Measurements from ENCODE around the gene CIB4. TPM values are rescaled to one million over a fixed set of nuclear protein-coding genes. Genes with fewer than 3 reads are reported as not detected.

CIB4 gene
- total and polyA plus RNA-seq, 2 donors from 2014 or later, result not detected

GRCh38 chr2:26552641-26553374 lies 88.4 kb downstream of the CIB4 start:
- intact Hi-C loops (cut with DNase I), result no loop called here
- Histone ChIP-seq H3K27ac (ENCODE audit: low read depth in 2 of 2, low read length in 2 of 2) (no peak overlapping the region), H3K4me3 (ENCODE audit: low read length in 3 of 3) (no peak overlapping the region), H3K9ac (ENCODE audit: low read length in 3 of 3) (no peak overlapping the region), H3K27me3 (ENCODE audit: control insufficient read depth, insufficient read depth, low read length) (no peaks in the 10 kb centered on the region), H3K9me3 (ENCODE audit: control insufficient read depth in 2 of 3, insufficient read depth in 1 of 3, low read length in 3 of 3) (no peaks in the 10 kb centered on the region), H3K36me3 (ENCODE audit: control insufficient read depth in 2 of 3, insufficient read depth in 3 of 3, low read length in 3 of 3) (no peaks in the 10 kb centered on the region), H3K4me1 (ENCODE audit: control insufficient read depth in 2 of 3, insufficient read depth in 2 of 3, low read depth in 1 of 3, low read length in 3 of 3) (no peaks in the 10 kb centered on the region)
- peak in 1 of 5 donors; percentile 18 for DNase-seq
- no peak for FAIRE-seq
- TF ChIP-seq, protein P1, sequence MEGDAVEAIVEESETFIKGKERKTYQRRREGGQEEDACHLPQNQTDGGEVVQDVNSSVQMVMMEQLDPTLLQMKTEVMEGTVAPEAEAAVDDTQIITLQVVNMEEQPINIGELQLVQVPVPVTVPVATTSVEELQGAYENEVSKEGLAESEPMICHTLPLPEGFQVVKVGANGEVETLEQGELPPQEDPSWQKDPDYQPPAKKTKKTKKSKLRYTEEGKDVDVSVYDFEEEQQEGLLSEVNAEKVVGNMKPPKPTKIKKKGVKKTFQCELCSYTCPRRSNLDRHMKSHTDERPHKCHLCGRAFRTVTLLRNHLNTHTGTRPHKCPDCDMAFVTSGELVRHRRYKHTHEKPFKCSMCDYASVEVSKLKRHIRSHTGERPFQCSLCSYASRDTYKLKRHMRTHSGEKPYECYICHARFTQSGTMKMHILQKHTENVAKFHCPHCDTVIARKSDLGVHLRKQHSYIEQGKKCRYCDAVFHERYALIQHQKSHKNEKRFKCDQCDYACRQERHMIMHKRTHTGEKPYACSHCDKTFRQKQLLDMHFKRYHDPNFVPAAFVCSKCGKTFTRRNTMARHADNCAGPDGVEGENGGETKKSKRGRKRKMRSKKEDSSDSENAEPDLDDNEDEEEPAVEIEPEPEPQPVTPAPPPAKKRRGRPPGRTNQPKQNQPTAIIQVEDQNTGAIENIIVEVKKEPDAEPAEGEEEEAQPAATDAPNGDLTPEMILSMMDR (IDR thresholded peaks at IDR 0.05; ENCODE audit: borderline replicate concordance, extremely low read depth, insufficient read depth), result no peak

GRCh38 chr2:26550276-26551015 lies 90.7 kb downstream of the CIB4 start:
- no peak overlapping the region for H3K27ac ChIP-seq (ENCODE audit: low read depth in 2 of 2, low read length in 2 of 2)
- no peaks in the 10 kb centered on the region for H3K4me1 ChIP-seq (ENCODE audit: control insufficient read depth in 2 of 3, insufficient read depth in 2 of 3, low read depth in 1 of 3, low read length in 3 of 3)
- H3K9me3 ChIP-seq (ENCODE audit: control insufficient read depth in 2 of 3, insufficient read depth in 1 of 3, low read length in 3 of 3), result no peaks in the 10 kb centered on the region
- DNase-seq (peak in 1 of 5 donors; percentile 25), FAIRE-seq (no peak)
- intact Hi-C loops (cut with DNase I), result no loop called here
- no peak overlapping the region for H3K9ac ChIP-seq (ENCODE audit: low read length in 3 of 3)
- TF ChIP-seq, protein P1 (IDR thresholded peaks at IDR 0.05; ENCODE audit: borderline replicate concordance, extremely low read depth, insufficient read depth), result no peak
- H3K27me3 ChIP-seq (ENCODE audit: control insufficient read depth, insufficient read depth, low read length), result no peaks in the 10 kb centered on the region
- no peak overlapping the region for H3K4me3 ChIP-seq (ENCODE audit: low read length in 3 of 3)
- H3K36me3 ChIP-seq (ENCODE audit: control insufficient read depth in 2 of 3, insufficient read depth in 3 of 3, low read length in 3 of 3), result no peaks in the 10 kb centered on the region

DNA sequence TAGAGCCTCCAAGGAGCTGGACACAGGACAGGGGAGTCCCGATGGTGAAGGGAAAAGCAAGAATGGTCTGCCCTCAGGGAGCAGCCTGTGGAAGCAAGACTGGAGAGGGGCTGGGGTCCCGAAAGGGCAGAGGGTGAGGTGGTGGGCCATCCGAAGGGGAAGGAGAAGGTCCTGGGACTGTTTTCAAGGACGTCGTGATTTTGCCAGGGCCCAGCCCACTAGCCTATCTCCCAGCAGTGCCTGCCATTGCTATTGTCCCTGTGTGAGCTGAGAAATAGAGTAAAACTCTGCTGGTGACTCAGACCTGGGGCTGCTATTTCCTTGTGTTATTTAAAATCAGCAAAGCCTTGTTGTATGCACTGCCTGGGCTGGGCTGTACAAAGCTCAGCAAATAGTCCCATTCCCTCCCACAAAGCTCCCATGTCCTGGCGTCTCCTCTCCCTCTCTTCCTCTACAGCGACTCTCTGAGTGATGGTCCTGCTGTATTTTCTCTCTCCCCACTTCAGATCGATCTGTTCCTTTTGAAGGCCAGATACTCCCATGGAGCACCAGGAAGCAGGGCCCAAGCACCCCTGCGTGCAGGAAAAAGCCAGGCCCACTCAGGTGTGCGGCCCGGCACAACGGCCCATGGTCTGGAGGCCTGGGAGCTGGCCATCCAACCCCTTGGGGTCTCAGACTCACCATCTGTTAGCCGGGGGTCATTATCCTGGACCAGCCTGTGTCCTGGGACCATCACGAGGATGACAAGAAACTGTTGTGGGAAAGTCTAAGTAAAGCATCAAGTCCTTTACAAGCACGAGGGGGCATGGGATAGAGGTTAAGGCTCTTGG lies 98.3 kb downstream of the CIB4 start:
- no peak overlapping the region for H3K9ac ChIP-seq (ENCODE audit: low read length in 3 of 3)
- TF ChIP-seq, protein P1 (IDR thresholded peaks at IDR 0.05; ENCODE audit: borderline replicate concordance, extremely low read depth, insufficient read depth), result no peak
- peak in 1 of 5 donors; percentile 11 for DNase-seq
- no peaks in the 10 kb centered on the region for H3K9me3 ChIP-seq (ENCODE audit: control insufficient read depth in 2 of 3, insufficient read depth in 1 of 3, low read length in 3 of 3)
- no peak overlapping the region for H3K4me3 ChIP-seq (ENCODE audit: low read length in 3 of 3)
- no peaks in the 10 kb centered on the region for H3K36me3 ChIP-seq (ENCODE audit: control insufficient read depth in 2 of 3, insufficient read depth in 3 of 3, low read length in 3 of 3)
- no peak for FAIRE-seq
- intact Hi-C loops (cut with DNase I), result no loop called here
- H3K27me3 ChIP-seq (ENCODE audit: control insufficient read depth, insufficient read depth, low read length), result no peaks in the 10 kb centered on the region
- H3K4me1 ChIP-seq (ENCODE audit: control insufficient read depth in 2 of 3, insufficient read depth in 2 of 3, low read depth in 1 of 3, low read length in 3 of 3), result no peaks in the 10 kb centered on the region
- no peak overlapping the region for H3K27ac ChIP-seq (ENCODE audit: low read depth in 2 of 2, low read length in 2 of 2)
